Caco-2 (cell line): Measurements from ENCODE around the gene SNPH. TPM values are rescaled to one million over a fixed set of nuclear protein-coding genes. Genes with fewer than 3 reads are reported as not detected.

Experiments used
- BruUV-seq: library from RNA; stranded (reverse); fragments of 400-500 nt; replicated peaks from 2 replicates; lab custom pipeline; 2021; lab: Mats Ljungman, UMichigan
- CTCF ChIA-PET: fragments of 300-600 bp; sonication (Branson Sonifier 250); formaldehyde crosslinking; loops from one replicate; lab custom pipeline; 2022; ENCODE audit warnings: antibody characterized with exemption; lab: Charles Lee
- POLR2A ChIA-PET: fragments of 300-600 bp; sonication (Branson Sonifier 250); formaldehyde crosslinking; loops from one replicate; lab custom pipeline; 2022; ENCODE audit warnings: antibody characterized with exemption; lab: Charles Lee
- DNase-seq, 2 experiments: peaks; one replicate each; pipeline versions ENCODE4 v3.0.0 to v3.0.0-alpha.2; 2020 to 2022
- H3K27me3 ChIP-seq: replicated peaks from 2 replicates; pipeline ENCODE4 v1.6.0; 2011; ENCODE audit warnings: low read length; ENCODE audit not compliant: control insufficient read depth, insufficient read depth
- H3K36me3 ChIP-seq: 2 replicates; pipeline ENCODE4 v1.5.1; 2011; ENCODE audit warnings: low read length; ENCODE audit not compliant: control insufficient read depth, insufficient read depth
- H3K4me1 ChIP-seq: fragments of 250-450 bp; sonication (Bioruptor Pico); 2 replicates; pipeline ENCODE4 v1.5.1; 2020; ENCODE audit warnings: mild to moderate bottlenecking
- H3K4me3 ChIP-seq: 2 replicates; pipeline ENCODE4 v1.5.1; 2011; ENCODE audit warnings: low read depth, mild to moderate bottlenecking, control low read depth, low read length
- H3K9me3 ChIP-seq: fragments of 250-450 bp; sonication (Bioruptor Pico); 2 replicates; pipeline ENCODE4 v1.5.1; 2020; ENCODE audit warnings: mild to moderate bottlenecking, moderate library complexity
- H3K27ac Mint-ChIP-seq: one replicate; pipeline ENCODE4 v1.8.0; 2022; ENCODE audit warnings: mixed read lengths; ENCODE audit not compliant: unreplicated experiment
- H3K27me3 Mint-ChIP-seq: one replicate; pipeline ENCODE4 v1.8.0; 2022; ENCODE audit warnings: mixed read lengths; ENCODE audit not compliant: insufficient read depth, unreplicated experiment
- H3K36me3 Mint-ChIP-seq: one replicate; pipeline ENCODE4 v1.8.0; 2022; ENCODE audit warnings: mild to moderate bottlenecking, mixed read lengths; ENCODE audit not compliant: insufficient read depth, unreplicated experiment
- H3K4me1 Mint-ChIP-seq: one replicate; pipeline ENCODE4 v1.8.0; 2022; ENCODE audit warnings: low read depth, mixed read lengths; ENCODE audit not compliant: unreplicated experiment
- H3K4me3 Mint-ChIP-seq: one replicate; pipeline ENCODE4 v1.8.0; 2022; ENCODE audit warnings: mild to moderate bottlenecking, moderate library complexity, mixed read lengths; ENCODE audit not compliant: unreplicated experiment
- H3K9me3 Mint-ChIP-seq: one replicate; pipeline ENCODE4 v1.8.0; 2022; ENCODE audit warnings: mixed read lengths; ENCODE audit not compliant: unreplicated experiment
- CTCF ChIP-seq, 2 experiments: fragments of 200-600 bp in 1 of 2; IDR thresholded peaks; 1 replicate in 1 of 2; 2 replicates in 1 of 2; pipeline versions ENCODE4 v1.5.1 to v1.8.0; 2011 to 2022; ENCODE audit warnings: antibody characterized with exemption in 1 of 2, control low read depth in 1 of 2, inconsistent platforms in 1 of 2, low read depth in 1 of 2, low read length in 1 of 2, mild to moderate bottlenecking in 1 of 2, moderate library complexity in 1 of 2; ENCODE audit not compliant: insufficient read depth in 1 of 2, severe bottlenecking in 1 of 2, unreplicated experiment in 1 of 2
- intact Hi-C: fragments of 100-400 bp; cut with micrococcal nuclease; formaldehyde crosslinking; loops from one replicate; pipeline ENCODE4 v1.10.0; 2022; ENCODE audit not compliant: unreplicated experiment
- total RNA-seq: library from RNA; stranded (reverse); gene quantifications from 2 replicates; pipeline ENCODE4 v1.2.3, GENCODE V29; 2022

Gene SNPH
- total RNA-seq, 1 experiment from 2014 or later: 0.36 TPM

GRCh38 chr20:1346315-1346969, 80.3 kb downstream of the SNPH start:
- H3K27me3 ChIP-seq: no peaks in the 10 kb centered on the region
- BruUV-seq: no TSS peak

GRCh38 chr20:1353956-1354355, 87.9 kb downstream of the SNPH start:
- peaks cover 3% of the 10 kb centered on the region; the same call in 1 of the 2 replicates for H3K9me3 ChIP-seq
- DNase-seq: no peak
- no peaks in the 10 kb centered on the region for H3K4me1 ChIP-seq
- peaks cover 30% of the 10 kb centered on the region for H3K36me3 Mint-ChIP-seq
- no peaks in the 10 kb centered on the region for H3K27me3 Mint-ChIP-seq
- CTCF ChIA-PET: no interaction called here
- no TSS peak for BruUV-seq
- POLR2A ChIA-PET: no interaction called here
- intact Hi-C loops: no loop called here
- peaks cover 10% of the 10 kb centered on the region for H3K36me3 ChIP-seq
- H3K4me1 Mint-ChIP-seq: no peaks in the 10 kb centered on the region
- no peaks in the 10 kb centered on the region for H3K9me3 Mint-ChIP-seq
- H3K4me3 ChIP-seq: no peak overlapping the region
- H3K27me3 ChIP-seq: no peaks in the 10 kb centered on the region
- TF ChIP-seq CTCF (IDR thresholded peaks at IDR 0.05; ENCODE audit: insufficient read depth in 1 of 2, low read depth in 1 of 2, low read length in 1 of 2, severe bottlenecking in 1 of 2, unreplicated experiment in 1 of 2): no peak
- no peak overlapping the region for H3K27ac Mint-ChIP-seq
- no peak overlapping the region for H3K4me3 Mint-ChIP-seq

More at GRCh38 chr20:1346315-1346969, 80.3 kb downstream of the SNPH start:
- Mint-ChIP-seq H3K36me3 (peaks cover 10% of the 10 kb centered on the region), H3K27ac (no peak overlapping the region), H3K4me1 (no peaks in the 10 kb centered on the region), H3K27me3 (no peaks in the 10 kb centered on the region), H3K4me3 (no peak overlapping the region), H3K9me3 (no peaks in the 10 kb centered on the region)
- no peak for DNase-seq
- Histone ChIP-seq H3K9me3 (peaks cover 24% of the 10 kb centered on the region; the same call in 1 of the 2 replicates), H3K4me3 (no peak overlapping the region), H3K36me3 (no peaks in the 10 kb centered on the region; the same call in 1 of the 2 replicates), H3K4me1 (no peaks in the 10 kb centered on the region)
- no peak for TF ChIP-seq CTCF (IDR thresholded peaks at IDR 0.05; ENCODE audit: insufficient read depth in 1 of 2, low read depth in 1 of 2, low read length in 1 of 2, severe bottlenecking in 1 of 2, unreplicated experiment in 1 of 2)
- intact Hi-C loops: no loop called here
- ChIA-PET CTCF (no interaction called here), POLR2A (no interaction called here)

- H3K4me3 ChIP-seq: no peak overlapping the region
- H3K4me1 ChIP-seq: no peaks in the 10 kb centered on the region
- peaks cover 57% of the 10 kb centered on the region for H3K36me3 Mint-ChIP-seq
- H3K27me3 ChIP-seq: no peaks in the 10 kb centered on the region
- H3K36me3 ChIP-seq: peaks cover 10% of the 10 kb centered on the region
- DNase-seq: no peak
- intact Hi-C loops: no loop called here
- H3K4me3 Mint-ChIP-seq: no peak overlapping the region
- no peaks in the 10 kb centered on the region for H3K4me1 Mint-ChIP-seq
- no peaks in the 10 kb centered on the region for H3K9me3 Mint-ChIP-seq
- no peak overlapping the region for H3K27ac Mint-ChIP-seq
- BruUV-seq: no TSS peak
- ChIA-PET POLR2A (no interaction called here), CTCF (no interaction called here)
- H3K9me3 ChIP-seq: no peaks in the 10 kb centered on the region
- TF ChIP-seq CTCF (IDR thresholded peaks at IDR 0.05; ENCODE audit: insufficient read depth in 1 of 2, low read depth in 1 of 2, low read length in 1 of 2, severe bottlenecking in 1 of 2, unreplicated experiment in 1 of 2): no peak
- H3K27me3 Mint-ChIP-seq: no peaks in the 10 kb centered on the region
Measured at GRCh38 chr20:1357921-1358671, 92.0 kb downstream of the SNPH start.

Other genes starting within 250 kb of the SNPH start
- gene PSMF1, start 147.7 kb upstream of the SNPH start, total RNA-seq: 121 and 141 TPM in 2 replicates
- gene TMEM74B, start 81.3 kb upstream of the SNPH start, total RNA-seq: 6.9 and 7.8 TPM in 2 replicates
- not detected in 2 replicates for gene C20orf202, start 62.8 kb upstream of the SNPH start, total RNA-seq
- not detected in 2 replicates for gene RAD21L1, start 40.2 kb upstream of the SNPH start, total RNA-seq
- 1.4 and 2.0 TPM in 2 replicates for gene SDCBP2, start 62.8 kb downstream of the SNPH start, total RNA-seq
- 220 and 228 TPM in 2 replicates for gene FKBP1A, start 126.8 kb downstream of the SNPH start, total RNA-seq
- gene NSFL1C, start 200.6 kb downstream of the SNPH start, total RNA-seq: 104 and 119 TPM in 2 replicates
- not detected in 2 replicates for gene SIRPB2, start 225.1 kb downstream of the SNPH start, total RNA-seq